Measurements from ENCODE around the gene D2HGDH.

DNA sequence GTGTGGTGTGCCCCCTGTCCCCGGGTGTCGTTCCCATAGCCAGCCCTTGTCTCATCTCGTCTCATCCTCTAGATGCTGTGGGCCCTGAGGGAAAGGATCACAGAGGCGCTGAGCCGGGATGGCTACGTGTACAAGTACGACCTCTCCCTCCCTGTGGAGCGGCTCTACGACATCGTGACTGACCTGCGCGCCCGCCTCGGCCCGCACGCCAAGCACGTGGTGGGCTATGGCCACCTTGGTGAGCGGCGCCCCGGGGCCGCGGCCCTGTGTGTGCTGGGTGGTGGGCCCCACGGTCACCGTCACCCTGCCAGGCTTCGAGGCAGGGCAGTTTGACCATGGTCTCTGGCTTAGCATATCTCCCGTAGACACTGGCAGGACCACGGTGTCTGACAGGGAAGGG lies 21.3 kb downstream of the D2HGDH start:
- TF ChIP-seq CTCF (conservative IDR thresholded peaks at IDR 0.05; ENCODE audit: low read depth, low read length) (no peak), EZH2 (IDR thresholded peaks at IDR 0.05; ENCODE audit: borderline replicate concordance, low read depth, low read length, poor library complexity, severe bottlenecking) (no peak)
